K562 (cell line): ENCODE results near the gene MECP2. TPM values are rescaled to one million over a fixed set of nuclear protein-coding genes. Genes with fewer than 3 reads are reported as not detected.

Source experiments
- ATAC-seq: fragments of 200-7000 bp; cut with Tn5 transposase; 3 replicates; pipeline ENCODE4 v1.9.1; 2020; ENCODE audit warnings: moderate library complexity
- BruUV-seq: library from RNA; stranded (reverse); fragments of 400-500 nt; replicated peaks from 2 replicates; lab custom pipeline; 2021; lab: Mats Ljungman, UMichigan
- CTCF ChIA-PET: fragments of 300-600 bp; formaldehyde crosslinking; extraction: SDS; loops from one replicate; lab custom pipeline; 2021; ENCODE audit warnings: low intra/inter-chr PET ratio; lab: Yijun Ruan, JAX
- POLR2A ChIA-PET: fragments of 300-600, 350-650 bp; sonication (Branson Sonifier 250); formaldehyde crosslinking; extraction: SDS; loops from one replicate; lab custom pipeline; 2021; ENCODE audit warnings: antibody characterized with exemption, inconsistent platforms; lab: Yijun Ruan, JAX
- DNase-seq, 4 experiments: peaks; one replicate each; pipeline versions ENCODE4 v3.0.0 to v3.0.0-alpha.2; 2011 to 2018; ENCODE audit warnings: low spot score in 3 of 4, mixed read lengths in 3 of 4; ENCODE audit errors: extremely low read depth in 1 of 4
- FAIRE-seq: peaks from 2 replicates; lab custom pipeline; 2011; peaks lifted over from hg19 to GRCh38; lab: Jason Lieb, UNC
- H2AFZ ChIP-seq: 2 replicates; pipeline ENCODE4 v1.6.0; 2011; ENCODE audit warnings: low read depth, low read length, control low read depth, inconsistent platforms
- H3K27ac ChIP-seq: fragments of 200-600 bp; 3 replicates; pipeline ENCODE4 v1.8.0; 2011; ENCODE audit warnings: low read depth, mild to moderate bottlenecking, control low read depth, inconsistent platforms, low read length, moderate library complexity, mixed read lengths; ENCODE audit errors: extremely low read depth
- H3K27me3 ChIP-seq, 2 experiments: fragments of 300-600 bp in 1 of 2; 2 replicates in 1 of 2; 3 replicates in 1 of 2; pipeline versions ENCODE4 v1.6.0 to v1.8.0; 2011; ENCODE audit warnings: inconsistent platforms in 2 of 2, low read length in 2 of 2, mild to moderate bottlenecking in 1 of 2, mixed read lengths in 1 of 2, moderate library complexity in 1 of 2; ENCODE audit not compliant: control insufficient read depth in 2 of 2, insufficient read depth in 2 of 2
- H3K36me3 ChIP-seq: fragments of 300-600 bp; 3 replicates; pipeline ENCODE4 v1.8.0; 2011; ENCODE audit warnings: mild to moderate bottlenecking, low read length, inconsistent platforms; ENCODE audit not compliant: control insufficient read depth, insufficient read depth
- H3K4me1 ChIP-seq, 2 experiments: fragments of 200-600 bp in 1 of 2; replicated peaks in 1 of 2; 2 replicates in 1 of 2; 3 replicates in 1 of 2; pipeline versions ENCODE4 v1.5.1 to v1.8.0; 2011; ENCODE audit warnings: inconsistent platforms in 2 of 2, low read length in 2 of 2, mild to moderate bottlenecking in 1 of 2, mixed read lengths in 1 of 2, moderate library complexity in 1 of 2; ENCODE audit not compliant: control insufficient read depth in 2 of 2, insufficient read depth in 2 of 2
- H3K4me2 ChIP-seq: 2 replicates; pipeline ENCODE4 v1.6.1; 2011; ENCODE audit warnings: low read length, control low read depth, inconsistent platforms, mixed read lengths; ENCODE audit not compliant: insufficient read depth
- H3K4me3 ChIP-seq: fragments of 200-600 bp; sonication (generic), shearing (Covaris generic); 2 replicates; pipeline ENCODE4 v1.5.1; 2016; ENCODE audit warnings: control low read depth, inconsistent platforms
- H3K79me2 ChIP-seq: fragments of 200-600 bp; 3 replicates; pipeline ENCODE4 v1.8.0; 2011; ENCODE audit warnings: low read length, inconsistent platforms; ENCODE audit not compliant: control insufficient read depth, insufficient read depth
- H3K9ac ChIP-seq, 2 experiments: 2 replicates each; pipeline versions ENCODE4 v1.6.0 to v1.6.1; 2011; ENCODE audit warnings: low read depth in 2 of 2, low read length in 2 of 2, control low read depth in 1 of 2, inconsistent platforms in 1 of 2, mild to moderate bottlenecking in 1 of 2, mixed read lengths in 1 of 2; ENCODE audit not compliant: insufficient read depth in 1 of 2
- H3K9me1 ChIP-seq: one replicate; pipeline ENCODE4 v1.6.0; 2011; ENCODE audit warnings: inconsistent platforms, mild to moderate bottlenecking, low read length, moderate library complexity; ENCODE audit not compliant: control insufficient read depth, insufficient read depth
- H3K9me3 ChIP-seq: replicated peaks from 2 replicates; pipeline ENCODE4 v1.5.1; 2011; ENCODE audit warnings: low read depth, low read length, inconsistent platforms; ENCODE audit not compliant: control insufficient read depth, insufficient read depth
- H4K20me1 ChIP-seq: replicated peaks from 2 replicates; pipeline ENCODE4 v1.6.1; 2011; ENCODE audit warnings: low read length, inconsistent platforms, mixed read lengths; ENCODE audit not compliant: control insufficient read depth, insufficient read depth
- MEIS2 ChIP-seq: fragments of 450-650 bp; IDR thresholded peaks from 2 replicates; pipeline ENCODE4 v1.6.1; 2014; ENCODE audit warnings: mild to moderate bottlenecking; ENCODE audit not compliant: partially characterized antibody
- PBX2 ChIP-seq, 2 experiments: IDR thresholded peaks in 1 of 2; conservative IDR thresholded peaks in 1 of 2; 2 replicates each; pipeline ENCODE4 v1.6.1; 2016; ENCODE audit warnings: low read depth in 2 of 2, mild to moderate bottlenecking in 1 of 2, missing compliant biosample characterization in 1 of 2, missing genetic modification characterization in 1 of 2, moderate library complexity in 1 of 2
- SREBF2 ChIP-seq: sonication (generic); formaldehyde crosslinking; IDR thresholded peaks from 2 replicates; pipeline ENCODE4 v1.4.0; 2020; ENCODE audit warnings: mild to moderate bottlenecking, missing genetic modification reagents
- WGBS: fragments of 100-300 bp; shearing (Covaris generic); methylation state at CpG from one replicate; pipeline ENCODE4 v1.1.6; 2016; ENCODE audit warnings: low coverage, mixed read lengths; ENCODE audit not compliant: insufficient coverage; ENCODE audit errors: missing lambda C conversion rate; 5-methylcytosine and 5-hydroxymethylcytosine counted together
- in situ Hi-C: fragments of 300-500 bp; cut with MboI; formaldehyde crosslinking; loops from 4 replicates; pipeline ENCODE4 v1.15.0; 2018; ENCODE audit warnings: inconsistent platforms, mixed read lengths
- intact Hi-C: fragments of 100-400 bp; cut with micrococcal nuclease; formaldehyde crosslinking; loops from 2 replicates; pipeline ENCODE4 v1.14.2; 2022
- polyA plus RNA-seq, 8 experiments: library from polyadenylated mRNA; depleted of rRNA in 4 of 8; stranded (reverse) in 5 of 8; unstranded in 3 of 8; fragments of >200 nt; fragmentation: Nextera tagmentation in 2 of 8; fragmentation: Illumina TruSeq in 1 of 8; extraction: Ambion mirVana in 2 of 8; extraction: Trizol in 1 of 8; gene quantifications; 2 replicates each; pipeline versions ENCODE4 v1.2.1 to v1.2.3, GENCODE V29; 2011 to 2014; ENCODE audit warnings: inconsistent platforms in 1 of 8, missing spikeins in 1 of 8
- total RNA-seq, 7 experiments: library from RNA; depleted of rRNA in 6 of 7; stranded (reverse); fragments of >200 nt in 6 of 7; fragmentation: Illumina TruSeq in 2 of 7; extraction: Trizol in 2 of 7; gene quantifications; 2 replicates each; pipeline versions ENCODE4 v1.2.1 to v1.2.3, GENCODE V29; 2011 to 2021; ENCODE audit warnings: low replicate concordance in 1 of 7
- TF ChIP-seq, protein P1 (sequence below): fragments of 450-650 bp; IDR thresholded peaks from 2 replicates; pipeline ENCODE4 v1.6.1; 2016

Gene MECP2
- total and polyA plus RNA-seq, 9 of the 15 experiments (the other 6 are each of a cell fraction or from before 2014, with no cell fraction given), result 2.1 to 50.9 (median 30.5) TPM

GRCh38 chrX:154120567-154120966 is 23.1 kb upstream of the MECP2 start:
- no TSS peak for BruUV-seq
- no peak for FAIRE-seq
- Histone ChIP-seq H3K9me1 (no peaks in the 10 kb centered on the region), H3K4me2 (no peak overlapping the region), H3K36me3 (no peaks in the 10 kb centered on the region), H3K4me1 (peaks cover 24 to 28% of the 10 kb centered on the region in 2 experiments; a peak in 4 of 5 replicates), H3K9ac (no peak overlapping the region), H2AFZ (no peak overlapping the region), H3K27me3 (no peaks in the 10 kb centered on the region), H4K20me1 (no peaks in the 10 kb centered on the region), H3K79me2 (no peaks in the 10 kb centered on the region), H3K9me3 (no peaks in the 10 kb centered on the region), H3K4me3 (no peak overlapping the region), H3K27ac (no peak overlapping the region)
- intact Hi-C loops, result no loop called here
- no peak for TF ChIP-seq SREBF2 (CRISPR knock-in tag)
- TF ChIP-seq, protein P1, sequence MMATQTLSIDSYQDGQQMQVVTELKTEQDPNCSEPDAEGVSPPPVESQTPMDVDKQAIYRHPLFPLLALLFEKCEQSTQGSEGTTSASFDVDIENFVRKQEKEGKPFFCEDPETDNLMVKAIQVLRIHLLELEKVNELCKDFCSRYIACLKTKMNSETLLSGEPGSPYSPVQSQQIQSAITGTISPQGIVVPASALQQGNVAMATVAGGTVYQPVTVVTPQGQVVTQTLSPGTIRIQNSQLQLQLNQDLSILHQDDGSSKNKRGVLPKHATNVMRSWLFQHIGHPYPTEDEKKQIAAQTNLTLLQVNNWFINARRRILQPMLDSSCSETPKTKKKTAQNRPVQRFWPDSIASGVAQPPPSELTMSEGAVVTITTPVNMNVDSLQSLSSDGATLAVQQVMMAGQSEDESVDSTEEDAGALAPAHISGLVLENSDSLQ, result peak; percentile 51
- no peak for TF ChIP-seq PBX2 (CRISPR knock-in tag; IDR thresholded peaks at IDR 0.05; ENCODE audit: low read depth)
- peak; percentile 57 for TF ChIP-seq PBX2 (tag; conservative IDR thresholded peaks at IDR 0.05; ENCODE audit: low read depth)
- peak; percentile 70 for TF ChIP-seq MEIS2
- no peak for DNase-seq
- WGBS, result 79% methylated on average over 2 of the region's 3 CpGs
- in situ Hi-C loops, result no loop called here
- ATAC-seq, result no peak
- ChIA-PET CTCF (no interaction called here), POLR2A (no interaction called here)
